ENCODE results near the gene TEAD1.
A peak's percentile ranks its signal among the peaks of the same experiment; 100 is the strongest.

Gene TEAD1

DNA sequence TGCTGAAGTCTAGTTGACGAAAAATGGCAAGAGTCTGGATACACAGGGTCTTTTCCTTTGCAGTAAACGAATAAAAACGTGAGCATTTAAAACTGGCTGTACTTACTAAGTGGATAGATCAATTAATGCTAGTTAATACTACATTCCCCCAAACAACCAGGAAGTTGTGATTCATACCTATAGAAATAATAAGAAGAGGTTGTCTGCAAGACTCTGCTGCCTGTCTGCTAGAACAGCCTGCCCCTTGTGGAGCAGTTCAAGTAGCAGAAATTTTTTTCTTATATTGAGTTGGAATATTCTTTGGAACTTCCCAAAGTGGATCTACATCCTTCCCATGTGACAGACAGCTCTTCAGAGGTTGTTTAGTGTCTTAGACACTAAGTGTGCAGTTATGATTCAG, 86.8 kb downstream of the TEAD1 start:
- Histone ChIP-seq H3K4me3 (ENCODE audit: severe bottlenecking) (no peak overlapping the region), H3K27ac (ENCODE audit: poor library complexity, severe bottlenecking) (peak overlapping the region; percentile 46), H3K27me3 (ENCODE audit: insufficient read depth, poor library complexity, severe bottlenecking) (no peaks in the 10 kb centered on the region), H3K4me1 (ENCODE audit: insufficient read depth, poor library complexity, severe bottlenecking) (peaks cover 21% of the 10 kb centered on the region), H3K9me3 (ENCODE audit: severe bottlenecking) (no peaks in the 10 kb centered on the region), H3K36me3 (ENCODE audit: low read depth) (peaks cover 25% of the 10 kb centered on the region)
- ATAC-seq (ENCODE audit: low read depth), result peak; percentile 86
- DNase-seq (ENCODE audit: low spot score), result no peak
- TF ChIP-seq, protein P1, sequence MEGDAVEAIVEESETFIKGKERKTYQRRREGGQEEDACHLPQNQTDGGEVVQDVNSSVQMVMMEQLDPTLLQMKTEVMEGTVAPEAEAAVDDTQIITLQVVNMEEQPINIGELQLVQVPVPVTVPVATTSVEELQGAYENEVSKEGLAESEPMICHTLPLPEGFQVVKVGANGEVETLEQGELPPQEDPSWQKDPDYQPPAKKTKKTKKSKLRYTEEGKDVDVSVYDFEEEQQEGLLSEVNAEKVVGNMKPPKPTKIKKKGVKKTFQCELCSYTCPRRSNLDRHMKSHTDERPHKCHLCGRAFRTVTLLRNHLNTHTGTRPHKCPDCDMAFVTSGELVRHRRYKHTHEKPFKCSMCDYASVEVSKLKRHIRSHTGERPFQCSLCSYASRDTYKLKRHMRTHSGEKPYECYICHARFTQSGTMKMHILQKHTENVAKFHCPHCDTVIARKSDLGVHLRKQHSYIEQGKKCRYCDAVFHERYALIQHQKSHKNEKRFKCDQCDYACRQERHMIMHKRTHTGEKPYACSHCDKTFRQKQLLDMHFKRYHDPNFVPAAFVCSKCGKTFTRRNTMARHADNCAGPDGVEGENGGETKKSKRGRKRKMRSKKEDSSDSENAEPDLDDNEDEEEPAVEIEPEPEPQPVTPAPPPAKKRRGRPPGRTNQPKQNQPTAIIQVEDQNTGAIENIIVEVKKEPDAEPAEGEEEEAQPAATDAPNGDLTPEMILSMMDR (IDR thresholded peaks at IDR 0.05; ENCODE audit: poor library complexity, severe bottlenecking), result peak; percentile 75

- Histone ChIP-seq H3K9me3 (ENCODE audit: severe bottlenecking) (no peaks in the 10 kb centered on the region), H3K4me1 (ENCODE audit: insufficient read depth, poor library complexity, severe bottlenecking) (peaks cover 16% of the 10 kb centered on the region), H3K4me3 (ENCODE audit: severe bottlenecking) (no peak overlapping the region), H3K27ac (ENCODE audit: poor library complexity, severe bottlenecking) (no peak overlapping the region), H3K36me3 (ENCODE audit: low read depth) (peaks cover 27% of the 10 kb centered on the region), H3K27me3 (ENCODE audit: insufficient read depth, poor library complexity, severe bottlenecking) (no peaks in the 10 kb centered on the region)
- DNase-seq (ENCODE audit: low spot score) (no peak), ATAC-seq (ENCODE audit: low read depth) (no peak)
- TF ChIP-seq, protein P1 (IDR thresholded peaks at IDR 0.05; ENCODE audit: poor library complexity, severe bottlenecking), result no peak
Measured at GRCh38 chr11:12762278-12762677, 88.1 kb downstream of the TEAD1 start.

DNA sequence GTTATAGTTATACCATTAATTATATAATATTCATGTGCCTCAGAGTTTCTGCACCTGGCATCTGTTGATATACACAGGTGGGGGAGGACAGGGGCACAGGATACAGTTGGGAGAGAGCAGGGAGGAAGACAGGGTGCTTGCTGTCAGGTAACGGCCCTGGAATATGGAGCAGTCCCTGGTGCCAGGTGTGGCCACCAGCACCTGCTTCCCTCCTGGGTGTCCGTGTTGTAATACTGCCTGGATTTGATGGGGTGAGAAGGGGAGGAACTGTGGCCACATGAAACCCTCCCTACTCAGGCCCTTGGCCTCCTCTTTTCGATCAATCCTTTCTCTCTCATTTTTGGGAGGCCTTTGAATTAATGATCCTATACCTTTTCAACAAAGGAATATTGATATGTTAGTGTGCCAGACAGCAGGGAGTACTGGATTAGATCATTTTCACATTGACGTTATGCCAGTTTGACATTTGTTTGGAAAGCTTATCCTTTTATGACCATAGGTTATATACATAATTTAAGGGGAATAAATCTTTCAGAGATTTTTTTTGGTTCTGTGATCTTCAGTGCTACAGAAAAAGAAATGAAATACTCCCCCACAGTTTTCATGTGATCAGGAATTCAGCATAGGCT, 88.6 kb downstream of the TEAD1 start:
- Histone ChIP-seq H3K27me3 (ENCODE audit: insufficient read depth, poor library complexity, severe bottlenecking) (no peaks in the 10 kb centered on the region), H3K27ac (ENCODE audit: poor library complexity, severe bottlenecking) (no peak overlapping the region), H3K4me3 (ENCODE audit: severe bottlenecking) (no peak overlapping the region), H3K4me1 (ENCODE audit: insufficient read depth, poor library complexity, severe bottlenecking) (peaks cover 18% of the 10 kb centered on the region), H3K36me3 (ENCODE audit: low read depth) (peaks cover 27% of the 10 kb centered on the region), H3K9me3 (ENCODE audit: severe bottlenecking) (no peaks in the 10 kb centered on the region)
- TF ChIP-seq, protein P1 (IDR thresholded peaks at IDR 0.05; ENCODE audit: poor library complexity, severe bottlenecking), result no peak
- no peak for DNase-seq (ENCODE audit: low spot score)
- ATAC-seq (ENCODE audit: low read depth), result no peak

- ATAC-seq (ENCODE audit: low read depth) (no peak), DNase-seq (ENCODE audit: low spot score) (no peak)
- Histone ChIP-seq H3K27ac (ENCODE audit: poor library complexity, severe bottlenecking) (no peak overlapping the region), H3K36me3 (ENCODE audit: low read depth) (peaks cover 27% of the 10 kb centered on the region), H3K9me3 (ENCODE audit: severe bottlenecking) (no peaks in the 10 kb centered on the region), H3K4me1 (ENCODE audit: insufficient read depth, poor library complexity, severe bottlenecking) (peaks cover 32% of the 10 kb centered on the region), H3K4me3 (ENCODE audit: severe bottlenecking) (no peak overlapping the region), H3K27me3 (ENCODE audit: insufficient read depth, poor library complexity, severe bottlenecking) (no peaks in the 10 kb centered on the region)
- TF ChIP-seq, protein P1 (IDR thresholded peaks at IDR 0.05; ENCODE audit: poor library complexity, severe bottlenecking), result no peak
Measured at GRCh38 chr11:12764187-12764914, 90.1 kb downstream of the TEAD1 start.

- TF ChIP-seq, protein P1 (IDR thresholded peaks at IDR 0.05; ENCODE audit: poor library complexity, severe bottlenecking), result no peak
- Histone ChIP-seq H3K36me3 (ENCODE audit: low read depth) (peaks cover 27% of the 10 kb centered on the region), H3K4me3 (ENCODE audit: severe bottlenecking) (no peak overlapping the region), H3K27ac (ENCODE audit: poor library complexity, severe bottlenecking) (no peak overlapping the region), H3K4me1 (ENCODE audit: insufficient read depth, poor library complexity, severe bottlenecking) (peaks cover 37% of the 10 kb centered on the region), H3K9me3 (ENCODE audit: severe bottlenecking) (no peaks in the 10 kb centered on the region), H3K27me3 (ENCODE audit: insufficient read depth, poor library complexity, severe bottlenecking) (no peaks in the 10 kb centered on the region)
- ATAC-seq (ENCODE audit: low read depth) (no peak), DNase-seq (ENCODE audit: low spot score) (no peak)
Measured at GRCh38 chr11:12765428-12765827, 91.2 kb downstream of the TEAD1 start.
